ENCODE results near the gene ROBO2. TPM values are rescaled to one million over a fixed set of nuclear protein-coding genes. Genes with fewer than 3 reads are reported as not detected.

ROBO2 gene, protein sequence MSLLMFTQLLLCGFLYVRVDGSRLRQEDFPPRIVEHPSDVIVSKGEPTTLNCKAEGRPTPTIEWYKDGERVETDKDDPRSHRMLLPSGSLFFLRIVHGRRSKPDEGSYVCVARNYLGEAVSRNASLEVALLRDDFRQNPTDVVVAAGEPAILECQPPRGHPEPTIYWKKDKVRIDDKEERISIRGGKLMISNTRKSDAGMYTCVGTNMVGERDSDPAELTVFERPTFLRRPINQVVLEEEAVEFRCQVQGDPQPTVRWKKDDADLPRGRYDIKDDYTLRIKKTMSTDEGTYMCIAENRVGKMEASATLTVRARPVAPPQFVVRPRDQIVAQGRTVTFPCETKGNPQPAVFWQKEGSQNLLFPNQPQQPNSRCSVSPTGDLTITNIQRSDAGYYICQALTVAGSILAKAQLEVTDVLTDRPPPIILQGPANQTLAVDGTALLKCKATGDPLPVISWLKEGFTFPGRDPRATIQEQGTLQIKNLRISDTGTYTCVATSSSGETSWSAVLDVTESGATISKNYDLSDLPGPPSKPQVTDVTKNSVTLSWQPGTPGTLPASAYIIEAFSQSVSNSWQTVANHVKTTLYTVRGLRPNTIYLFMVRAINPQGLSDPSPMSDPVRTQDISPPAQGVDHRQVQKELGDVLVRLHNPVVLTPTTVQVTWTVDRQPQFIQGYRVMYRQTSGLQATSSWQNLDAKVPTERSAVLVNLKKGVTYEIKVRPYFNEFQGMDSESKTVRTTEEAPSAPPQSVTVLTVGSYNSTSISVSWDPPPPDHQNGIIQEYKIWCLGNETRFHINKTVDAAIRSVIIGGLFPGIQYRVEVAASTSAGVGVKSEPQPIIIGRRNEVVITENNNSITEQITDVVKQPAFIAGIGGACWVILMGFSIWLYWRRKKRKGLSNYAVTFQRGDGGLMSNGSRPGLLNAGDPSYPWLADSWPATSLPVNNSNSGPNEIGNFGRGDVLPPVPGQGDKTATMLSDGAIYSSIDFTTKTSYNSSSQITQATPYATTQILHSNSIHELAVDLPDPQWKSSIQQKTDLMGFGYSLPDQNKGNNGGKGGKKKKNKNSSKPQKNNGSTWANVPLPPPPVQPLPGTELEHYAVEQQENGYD (N-terminal part only)
- polyA plus RNA-seq (2012; ENCODE audit: missing spikeins), result not detected

DNA sequence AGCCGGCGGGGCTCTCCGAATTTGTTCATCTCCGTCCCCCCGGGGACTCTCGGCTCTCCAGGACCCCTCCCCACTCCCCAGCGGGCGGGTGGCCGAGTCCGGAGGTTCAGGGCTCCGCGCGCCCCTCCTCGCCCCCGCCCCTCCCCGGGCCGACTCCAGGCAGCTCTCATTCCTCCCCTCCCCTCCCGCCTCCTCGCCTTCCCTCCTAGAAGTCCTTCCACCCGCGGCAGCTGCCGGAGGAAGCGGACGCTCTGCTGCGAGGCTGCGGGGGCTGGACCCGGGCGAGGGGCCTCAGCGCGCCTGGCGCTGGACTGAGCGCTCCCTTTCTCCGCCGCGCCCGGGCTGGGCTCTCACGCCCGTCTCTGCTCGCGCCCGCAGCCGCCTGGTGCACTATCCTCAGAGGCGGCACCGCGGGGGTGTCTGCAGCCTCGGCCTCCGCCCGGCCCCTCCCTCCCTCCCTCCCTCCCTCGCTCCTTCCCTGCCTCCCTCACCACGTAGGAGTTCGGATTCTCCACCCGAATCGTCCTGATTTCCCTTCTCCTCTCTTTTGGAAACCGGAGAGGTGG lies at the start of gene ROBO2:
TSS of gene ROBO2 (plus strand) at position 494 of the 566 bp plus-strand sequence. CDS start 687 bp downstream, outside the sequence.
- TF ChIP-seq POLR2A (IDR thresholded peaks at IDR 0.05; ENCODE audit: low read depth, low read length) (no peak), POLR2AphosphoS5 (IDR thresholded peaks at IDR 0.05; ENCODE audit: low read depth, low read length) (no peak), TAF1 (IDR thresholded peaks at IDR 0.05; ENCODE audit: borderline replicate concordance, low read depth, low read length) (no peak)
- no peak for FAIRE-seq
- no peak for DNase-seq (ENCODE audit: insufficient read length)

DNA sequence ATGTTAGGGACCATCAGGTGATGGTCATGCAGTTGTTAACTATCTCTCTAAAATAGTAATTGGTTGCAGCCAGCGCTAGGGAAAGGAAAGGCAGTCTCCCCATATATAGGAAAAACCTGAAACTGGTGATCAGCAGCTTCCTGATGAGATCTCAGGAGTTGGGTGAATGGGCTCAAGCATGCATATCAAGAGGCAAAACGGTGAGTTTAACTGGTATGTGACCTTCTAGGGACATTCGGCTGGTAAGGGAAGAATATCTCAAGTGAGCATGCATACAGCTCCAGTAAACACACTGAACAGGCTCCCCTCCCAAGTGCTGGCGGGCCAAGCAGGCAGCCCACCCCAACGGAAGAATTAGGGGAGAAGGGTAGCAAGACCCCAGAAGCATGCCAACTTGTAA lies 49.3 kb upstream of the ROBO2 start:
- FAIRE-seq (no peak), DNase-seq (ENCODE audit: insufficient read length) (no peak)
- TF ChIP-seq POLR2AphosphoS5 (IDR thresholded peaks at IDR 0.05; ENCODE audit: low read depth, low read length), result no peak
- TF ChIP-seq TAF1 (IDR thresholded peaks at IDR 0.05; ENCODE audit: borderline replicate concordance, low read depth, low read length), result no peak

DNA sequence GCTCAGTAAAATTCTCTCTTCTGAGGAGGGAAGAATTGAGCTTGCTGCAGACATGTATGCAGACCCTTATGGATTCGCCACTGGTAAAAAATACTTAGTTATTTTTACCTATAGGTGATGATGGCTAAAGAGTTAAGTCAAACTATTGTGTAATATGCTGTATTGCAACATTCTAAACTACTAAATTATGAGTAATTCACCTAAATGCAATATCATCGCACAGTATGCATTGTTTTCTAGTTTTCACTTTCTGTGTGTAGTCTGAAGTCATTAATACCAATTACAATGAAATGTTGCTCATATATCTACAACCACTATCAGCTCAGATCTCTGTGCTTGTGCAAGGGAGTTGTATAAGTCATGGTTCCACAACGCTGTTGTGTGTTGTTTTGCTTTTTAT lies 48.7 kb upstream of the ROBO2 start:
- DNase-seq (ENCODE audit: insufficient read length) (no peak), FAIRE-seq (no peak)
- TF ChIP-seq POLR2AphosphoS5 (IDR thresholded peaks at IDR 0.05; ENCODE audit: low read depth, low read length) (no peak), TAF1 (IDR thresholded peaks at IDR 0.05; ENCODE audit: borderline replicate concordance, low read depth, low read length) (no peak), POLR2A (IDR thresholded peaks at IDR 0.05; ENCODE audit: low read depth, low read length) (no peak)

DNA sequence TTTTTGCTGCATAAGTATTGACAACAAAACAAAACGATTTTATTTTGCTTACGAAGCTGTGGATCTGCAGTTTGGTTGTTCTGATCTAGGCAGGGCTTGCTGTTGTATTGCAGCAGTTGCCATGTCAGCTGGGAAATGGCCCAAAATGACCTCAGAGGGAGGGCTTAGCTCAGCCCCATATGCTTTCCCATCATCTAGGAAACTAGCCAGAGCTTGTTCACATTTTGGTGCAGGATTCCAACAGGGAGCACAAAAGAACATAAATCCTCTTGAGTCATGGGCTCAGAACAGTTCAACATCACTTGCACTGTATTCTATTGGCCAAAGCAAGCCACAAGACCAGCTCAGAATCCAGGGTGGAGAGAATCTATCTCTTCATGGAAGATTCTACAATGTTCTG lies 42.2 kb upstream of the ROBO2 start:
- TF ChIP-seq TAF1 (IDR thresholded peaks at IDR 0.05; ENCODE audit: borderline replicate concordance, low read depth, low read length) (no peak), POLR2AphosphoS5 (IDR thresholded peaks at IDR 0.05; ENCODE audit: low read depth, low read length) (no peak), POLR2A (IDR thresholded peaks at IDR 0.05; ENCODE audit: low read depth, low read length) (no peak)
- FAIRE-seq (no peak), DNase-seq (ENCODE audit: insufficient read length) (no peak)

DNA sequence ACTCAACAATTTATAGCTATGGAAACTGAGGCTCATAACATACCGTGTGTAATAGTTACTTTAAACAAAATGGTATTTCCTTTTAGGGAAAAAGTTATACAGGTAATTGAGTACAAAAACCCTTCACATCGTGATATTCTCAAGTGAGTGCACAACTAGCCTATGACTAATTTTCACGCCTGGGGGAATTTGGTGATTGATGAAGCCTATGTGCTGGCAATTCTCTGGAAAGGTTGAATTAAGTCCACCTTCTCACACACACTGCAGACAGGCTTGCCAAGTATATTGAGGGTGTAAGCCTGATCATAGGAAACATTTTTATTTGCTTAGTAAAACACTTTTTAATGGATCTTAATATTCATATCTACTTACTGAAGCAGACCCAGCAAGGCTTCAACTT lies 41.3 kb upstream of the ROBO2 start:
- FAIRE-seq (no peak), DNase-seq (ENCODE audit: insufficient read length) (no peak)
- TF ChIP-seq POLR2A (IDR thresholded peaks at IDR 0.05; ENCODE audit: low read depth, low read length) (no peak), POLR2AphosphoS5 (IDR thresholded peaks at IDR 0.05; ENCODE audit: low read depth, low read length) (no peak), TAF1 (IDR thresholded peaks at IDR 0.05; ENCODE audit: borderline replicate concordance, low read depth, low read length) (no peak)

DNA sequence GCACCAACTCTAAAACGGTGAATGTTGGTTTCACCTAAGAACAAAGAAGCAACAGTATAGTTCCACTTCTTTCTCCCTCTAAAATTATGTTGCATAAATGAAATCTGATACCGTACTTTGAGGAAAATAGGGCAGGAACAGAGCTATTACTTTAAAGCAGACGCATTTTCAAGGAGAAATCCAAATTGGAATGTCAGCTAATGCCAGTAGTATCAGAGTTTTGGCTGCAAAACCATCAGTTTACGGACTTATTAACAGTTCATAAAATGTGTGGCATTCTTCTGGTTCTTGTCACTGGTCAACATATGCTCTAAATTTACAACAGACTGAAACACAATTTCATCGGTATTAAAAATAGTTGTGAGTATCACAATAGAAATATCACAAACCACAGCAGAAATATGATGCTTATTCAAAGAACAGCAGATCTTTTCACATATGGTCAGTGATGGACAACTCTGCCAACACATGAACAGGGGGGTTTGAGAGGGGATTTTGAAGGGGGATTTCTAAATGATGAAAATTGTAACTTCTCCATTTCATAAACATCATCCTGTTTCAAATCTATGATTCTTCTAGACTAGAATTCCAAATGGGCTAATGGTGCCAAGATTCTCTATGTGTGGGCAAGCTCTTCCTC lies 38.7 kb upstream of the ROBO2 start:
- TF ChIP-seq TAF1 (IDR thresholded peaks at IDR 0.05; ENCODE audit: borderline replicate concordance, low read depth, low read length) (no peak), POLR2AphosphoS5 (IDR thresholded peaks at IDR 0.05; ENCODE audit: low read depth, low read length) (no peak), POLR2A (IDR thresholded peaks at IDR 0.05; ENCODE audit: low read depth, low read length) (no peak)
- FAIRE-seq (no peak), DNase-seq (ENCODE audit: insufficient read length) (no peak)

DNA sequence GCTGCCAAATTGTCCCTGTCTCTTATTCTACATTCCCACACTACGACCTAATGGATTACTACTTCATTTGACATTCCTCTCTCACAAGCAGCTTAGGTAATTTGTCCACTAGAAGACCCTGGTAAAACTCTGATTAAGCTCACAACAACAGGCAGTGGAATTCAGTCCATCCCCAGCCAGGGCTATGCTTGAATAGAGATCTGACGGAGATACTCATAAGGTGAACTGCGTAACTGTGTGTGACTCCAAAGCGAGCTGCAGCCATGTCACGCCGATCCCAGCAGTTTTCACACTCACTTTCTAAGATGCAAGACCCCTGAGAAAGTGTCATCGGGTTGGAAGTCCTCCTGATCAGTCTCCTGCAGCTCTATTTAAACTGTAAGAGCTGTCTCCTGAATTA lies 25.7 kb upstream of the ROBO2 start:
- no peak for TF ChIP-seq POLR2AphosphoS5 (IDR thresholded peaks at IDR 0.05; ENCODE audit: low read depth, low read length)
- no peak for DNase-seq (ENCODE audit: insufficient read length)
- no peak for FAIRE-seq

DNA sequence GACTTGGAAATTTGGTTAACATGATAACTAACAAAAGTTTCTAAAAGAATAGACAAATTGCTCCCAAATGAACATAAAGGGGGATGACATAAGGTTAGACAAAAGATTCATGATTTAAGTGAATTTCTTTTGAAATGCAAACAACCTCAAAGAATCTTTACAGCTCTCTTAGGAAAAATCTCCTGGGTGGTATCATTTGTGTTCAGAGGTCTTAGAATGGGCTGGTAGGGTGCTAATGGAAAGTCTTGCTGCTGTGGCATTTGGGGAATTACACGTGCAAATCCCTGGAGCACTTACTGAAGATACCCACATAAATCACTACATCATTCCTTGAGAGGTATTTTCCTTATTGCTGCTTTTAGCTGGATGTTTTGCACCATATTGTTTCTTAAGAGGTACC lies 14.4 kb upstream of the ROBO2 start:
- no peak for TF ChIP-seq POLR2AphosphoS5 (IDR thresholded peaks at IDR 0.05; ENCODE audit: low read depth, low read length)
- TF ChIP-seq TAF1 (IDR thresholded peaks at IDR 0.05; ENCODE audit: borderline replicate concordance, low read depth, low read length), result no peak
- TF ChIP-seq POLR2A (IDR thresholded peaks at IDR 0.05; ENCODE audit: low read depth, low read length), result no peak
- DNase-seq (ENCODE audit: insufficient read length), result no peak
- FAIRE-seq, result no peak

DNA sequence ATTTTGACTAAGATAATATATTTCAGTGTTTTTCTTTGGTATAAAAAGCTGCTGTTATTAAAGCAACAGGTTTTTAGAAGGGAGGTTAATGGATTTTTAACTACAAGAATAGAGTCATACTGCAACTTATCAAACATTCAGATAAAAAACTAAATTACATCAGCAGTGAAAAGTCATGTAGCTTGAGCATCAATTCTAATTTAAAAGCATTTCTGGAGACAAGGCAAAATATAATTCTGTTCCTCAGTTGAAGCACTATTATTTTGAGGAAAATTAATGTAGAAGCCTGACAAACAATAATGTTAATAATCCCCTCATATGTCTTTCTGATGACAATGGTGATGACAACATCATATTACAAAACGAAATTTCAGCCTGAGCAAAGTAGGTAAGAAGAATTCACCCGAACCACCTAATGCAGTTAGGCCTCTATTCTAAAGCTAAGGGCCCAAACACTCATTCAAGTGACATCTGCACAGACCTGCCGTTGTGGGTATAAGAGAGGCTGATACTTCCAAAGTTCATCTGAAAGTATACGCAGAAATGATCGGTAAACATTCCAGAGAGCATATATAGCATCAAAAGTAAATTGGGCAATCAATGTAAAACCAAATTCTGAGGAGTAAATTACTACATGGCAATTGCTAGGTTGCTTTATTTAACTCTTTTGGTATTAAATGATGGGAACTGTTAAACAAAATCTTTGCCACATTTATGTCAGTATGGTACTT lies 12.8 kb upstream of the ROBO2 start:
- TF ChIP-seq TAF1 (IDR thresholded peaks at IDR 0.05; ENCODE audit: borderline replicate concordance, low read depth, low read length), result no peak
- no peak for TF ChIP-seq POLR2AphosphoS5 (IDR thresholded peaks at IDR 0.05; ENCODE audit: low read depth, low read length)
- no peak for TF ChIP-seq POLR2A (IDR thresholded peaks at IDR 0.05; ENCODE audit: low read depth, low read length)
- DNase-seq (ENCODE audit: insufficient read length), result no peak
- no peak for FAIRE-seq

DNA sequence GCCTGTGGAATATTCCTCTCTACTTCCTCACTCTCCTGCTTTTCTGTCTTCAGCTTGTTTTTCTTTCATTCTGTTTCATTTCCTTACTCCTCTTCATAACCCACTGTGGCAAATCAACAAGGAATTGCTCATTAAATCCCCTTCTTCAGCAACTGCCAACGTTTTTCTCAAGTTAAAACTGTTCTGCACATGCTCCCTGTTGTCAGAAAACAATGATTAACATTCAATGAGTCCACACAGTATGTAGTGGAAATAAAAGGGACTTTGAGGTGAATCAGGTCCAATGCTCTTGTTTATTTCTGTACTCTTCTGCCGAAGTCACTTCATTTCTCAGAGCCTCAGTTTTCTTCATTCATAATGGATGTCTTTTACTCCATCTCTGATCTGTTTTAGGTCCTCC lies 11.9 kb upstream of the ROBO2 start:
- FAIRE-seq, result no peak
- DNase-seq (ENCODE audit: insufficient read length), result no peak
- TF ChIP-seq TAF1 (IDR thresholded peaks at IDR 0.05; ENCODE audit: borderline replicate concordance, low read depth, low read length), result no peak
- TF ChIP-seq POLR2AphosphoS5 (IDR thresholded peaks at IDR 0.05; ENCODE audit: low read depth, low read length), result no peak
- TF ChIP-seq POLR2A (IDR thresholded peaks at IDR 0.05; ENCODE audit: low read depth, low read length), result no peak

Data from GM12892 (cell line).